NCI-H187 treated with DMSO at 0.1 percent for 48 hours (cell line): ENCODE measurements around the gene RPTOR.
"Not testable (repeated sequence)": the region's sequence is repeated elsewhere in the genome, so short reads cannot be mapped to it uniquely, and the experiment has no call there.

ENCODE experiments used
- DNase-seq: peaks from one replicate; lab custom pipeline; 2025; lab: John Stamatoyannopoulos, UW

Gene RPTOR

GRCh38 chr17:80746262-80746935, 201.8 kb downstream of the RPTOR start:
- DNase-seq: no peak

GRCh38 chr17:80747469-80747868, 202.8 kb downstream of the RPTOR start:
- no peak for DNase-seq

- DNase-seq: no peak
These were observed 205.0 kb downstream of the RPTOR start for GRCh38 chr17:80749611-80750010.

GRCh38 chr17:80750263-80750662, 205.6 kb downstream of the RPTOR start:
- DNase-seq: no peak

- no peak for DNase-seq
These were observed 206.7 kb downstream of the RPTOR start for GRCh38 chr17:80751070-80751945.

GRCh38 chr17:80751946-80752581, 207.4 kb downstream of the RPTOR start:
- no peak for DNase-seq

- no peak for DNase-seq
These were observed 209.2 kb downstream of the RPTOR start for GRCh38 chr17:80753685-80754345.

GRCh38 chr17:80754846-80755245, 210.2 kb downstream of the RPTOR start:
- no peak for DNase-seq

GRCh38 chr17:80755650-80756405, 211.2 kb downstream of the RPTOR start:
- no peak for DNase-seq

GRCh38 chr17:80758481-80759376, 214.1 kb downstream of the RPTOR start:
- DNase-seq: no peak

GRCh38 chr17:80759377-80759673, 214.7 kb downstream of the RPTOR start:
- DNase-seq: no peak

- peak; percentile 89 for DNase-seq
These were observed 215.9 kb downstream of the RPTOR start for GRCh38 chr17:80760511-80760911.

GRCh38 chr17:80761110-80761871, 216.7 kb downstream of the RPTOR start:
- no peak for DNase-seq

- no peak for DNase-seq
These were observed 217.4 kb downstream of the RPTOR start for GRCh38 chr17:80762076-80762475.

GRCh38 chr17:80763293-80763867, 218.7 kb downstream of the RPTOR start:
- no peak for DNase-seq

- not testable (repeated sequence) for DNase-seq
These were observed 220.0 kb downstream of the RPTOR start for GRCh38 chr17:80764627-80765145.

GRCh38 chr17:80765241-80765961, 220.8 kb downstream of the RPTOR start:
- no peak for DNase-seq

- DNase-seq: no peak
These were observed 221.7 kb downstream of the RPTOR start for GRCh38 chr17:80766290-80766855.
